ENCODE data around the gene SLC16A6. TPM values are rescaled to one million over a fixed set of nuclear protein-coding genes. Genes with fewer than 3 reads are reported as not detected.

Gene SLC16A6
- total RNA-seq, 6 experiments from 2014 or later, result 0.12 to 0.56 (median 0.38) TPM

GRCh38 chr17:68291836-68292688, 1.1 kb upstream of the SLC16A6 start:
- H3K9me3 Mint-ChIP-seq, result no peaks in the 10 kb centered on the region
- peaks cover 14% of the 10 kb centered on the region for H3K27me3 Mint-ChIP-seq (ENCODE audit: insufficient read depth)
- H3K27ac Mint-ChIP-seq, result peak overlapping the region; percentile 31
- peak overlapping the region; percentile 77 for H3K4me3 Mint-ChIP-seq
- H3K36me3 Mint-ChIP-seq (ENCODE audit: low read depth), result no peaks in the 10 kb centered on the region
- TF ChIP-seq CTCF (IDR thresholded peaks at IDR 0.05), result peak; percentile 21
- peaks cover 21% of the 10 kb centered on the region for H3K4me1 Mint-ChIP-seq (ENCODE audit: low read depth)
- peak; percentile 57 for DNase-seq

- peaks cover 21% of the 10 kb centered on the region for H3K4me1 Mint-ChIP-seq (ENCODE audit: low read depth)
- peaks cover 18% of the 10 kb centered on the region for H3K27me3 Mint-ChIP-seq (ENCODE audit: insufficient read depth)
- no peaks in the 10 kb centered on the region for H3K9me3 Mint-ChIP-seq
- DNase-seq, result no peak
- H3K36me3 Mint-ChIP-seq (ENCODE audit: low read depth), result no peaks in the 10 kb centered on the region
- TF ChIP-seq CTCF (IDR thresholded peaks at IDR 0.05), result no peak
- peak overlapping the region; percentile 80 for H3K4me3 Mint-ChIP-seq
- peak overlapping the region; percentile 20 for H3K27ac Mint-ChIP-seq
Measured at GRCh38 chr17:68290268-68290954, 516 bp downstream of the SLC16A6 start.

- TF ChIP-seq CTCF (IDR thresholded peaks at IDR 0.05), result no peak
- H3K27me3 Mint-ChIP-seq (ENCODE audit: insufficient read depth), result peaks cover 18% of the 10 kb centered on the region
- no peak for DNase-seq
Measured at GRCh38 chr17:68289936-68290267, 1.0 kb downstream of the SLC16A6 start.

GRCh38 chr17:68289473-68289872, 1.5 kb downstream of the SLC16A6 start:
- H3K9me3 Mint-ChIP-seq, result no peaks in the 10 kb centered on the region
- no peak for TF ChIP-seq CTCF (IDR thresholded peaks at IDR 0.05)
- no peak overlapping the region for H3K27ac Mint-ChIP-seq
- H3K4me1 Mint-ChIP-seq (ENCODE audit: low read depth), result peaks cover 21% of the 10 kb centered on the region
- DNase-seq, result no peak
- H3K36me3 Mint-ChIP-seq (ENCODE audit: low read depth), result no peaks in the 10 kb centered on the region
- H3K27me3 Mint-ChIP-seq (ENCODE audit: insufficient read depth), result peaks cover 18% of the 10 kb centered on the region
- no peak overlapping the region for H3K4me3 Mint-ChIP-seq

More at GRCh38 chr17:68289936-68290267, 1.0 kb downstream of the SLC16A6 start:
- Mint-ChIP-seq H3K4me1 (ENCODE audit: low read depth) (peaks cover 21% of the 10 kb centered on the region), H3K4me3 (no peak overlapping the region; the same call in 1 of the 2 replicates), H3K36me3 (ENCODE audit: low read depth) (no peaks in the 10 kb centered on the region), H3K9me3 (no peaks in the 10 kb centered on the region), H3K27ac (no peak overlapping the region)

- Mint-ChIP-seq H3K9me3 (no peaks in the 10 kb centered on the region), H3K36me3 (ENCODE audit: low read depth) (no peaks in the 10 kb centered on the region), H3K4me3 (no peak overlapping the region), H3K27me3 (ENCODE audit: insufficient read depth) (peaks cover 17% of the 10 kb centered on the region), H3K4me1 (ENCODE audit: low read depth) (peaks cover 21% of the 10 kb centered on the region), H3K27ac (no peak overlapping the region)
- TF ChIP-seq CTCF (IDR thresholded peaks at IDR 0.05), result peak; percentile 23; the same call in 1 of the 2 replicates
- no peak for DNase-seq
Measured at GRCh38 chr17:68288804-68289203, 2.1 kb downstream of the SLC16A6 start.

Measured in HFFc6 (cell line).